GM21360 (cell line): ENCODE measurements around the gene PRAMEF17.
"Not testable (repeated sequence)": the region's sequence is repeated elsewhere in the genome, so short reads cannot be mapped to it uniquely, and the experiment has no call there.

Source experiments
- ATAC-seq: cut with Tn5 transposase; IDR thresholded peaks from one replicate; pipeline ENCODE4 v1.9.1; 2021; ENCODE audit warnings: mild to moderate bottlenecking, moderate library complexity; ENCODE audit not compliant: unreplicated experiment

PRAMEF17 gene, protein sequence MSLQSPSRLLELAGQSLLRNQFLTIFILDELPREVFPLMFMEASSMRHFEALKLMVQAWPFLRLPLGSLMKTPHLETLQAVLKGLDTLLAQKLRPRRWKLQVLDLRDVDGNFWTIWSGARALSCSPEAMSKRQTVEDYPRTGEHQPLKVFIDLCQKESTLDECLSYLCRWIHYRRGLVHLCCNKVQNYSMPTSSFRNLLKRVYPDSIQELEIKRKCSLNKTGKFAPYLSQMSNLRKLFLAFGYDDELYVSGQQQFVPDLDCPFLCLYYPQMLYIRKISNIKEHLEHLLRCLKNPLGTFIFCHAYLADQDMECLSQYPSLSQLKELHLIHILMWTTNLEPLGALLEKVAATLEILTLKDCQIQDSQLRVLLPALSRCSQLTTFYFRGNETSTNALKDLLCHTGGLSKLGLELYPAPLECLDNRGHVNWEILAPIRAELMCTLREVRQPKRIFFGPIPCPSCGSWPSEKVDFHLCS

DNA sequence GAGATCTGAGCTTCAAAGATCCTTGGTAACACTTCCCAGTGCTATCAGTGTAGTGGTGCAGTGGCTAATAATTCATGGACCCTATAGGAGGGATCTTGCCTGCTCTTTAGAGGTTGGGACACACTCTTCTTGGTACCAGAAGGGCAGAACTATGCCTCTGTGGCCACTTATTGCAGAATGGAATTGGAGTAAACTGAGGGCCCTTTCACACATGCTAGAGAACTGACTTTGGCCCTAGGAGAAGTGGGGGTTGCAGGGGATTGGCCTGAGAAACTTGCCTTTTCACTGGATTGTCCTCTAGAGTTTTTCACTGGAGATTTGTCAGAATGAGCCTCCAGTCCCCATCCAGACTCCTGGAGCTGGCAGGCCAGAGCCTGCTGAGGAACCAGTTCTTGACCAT lies at the start of gene PRAMEF17:
Gene PRAMEF17, plus strand, starts transcription at position 301 of the 400 bp plus-strand sequence. Its CDS starts 26 bp downstream, at position 327.
- ATAC-seq = not testable (repeated sequence)

DNA sequence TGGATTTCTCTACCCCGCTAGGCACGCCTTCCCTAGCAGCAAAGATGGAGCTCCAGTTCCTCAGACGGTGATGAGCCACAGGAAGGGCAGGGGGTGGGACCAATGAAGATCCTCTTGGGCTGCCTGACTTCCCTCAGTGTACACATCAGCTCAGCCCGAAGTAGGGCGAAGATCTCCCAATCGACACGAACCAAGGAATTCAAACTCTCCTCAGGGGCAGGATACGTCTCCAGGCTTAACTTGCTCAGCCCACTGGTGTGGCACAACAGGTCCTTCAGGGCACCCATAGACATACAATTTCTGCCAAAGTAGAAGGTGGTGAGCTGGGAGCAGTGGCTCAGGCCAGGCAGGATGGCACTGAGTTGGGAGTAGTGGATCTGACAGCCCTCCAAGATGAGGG lies 46.9 kb upstream of the PRAMEF17 start:
- not testable (repeated sequence) for ATAC-seq

- not testable (repeated sequence) for ATAC-seq
These were observed 42.4 kb upstream of the PRAMEF17 start, which contains the start of gene PRAMEF14 for GRCh38 chr1:13347034-13347433. Gene PRAMEF14, minus strand, starts transcription at chr1:13347134. Its CDS starts 1,820 bp downstream, at chr1:13345314.

GRCh38 chr1:13353476-13353875 lies 36.0 kb upstream of the PRAMEF17 start:
- ATAC-seq = not testable (repeated sequence)

GRCh38 chr1:13354475-13354874 lies 35.0 kb upstream of the PRAMEF17 start:
- ATAC-seq = not testable (repeated sequence)

DNA sequence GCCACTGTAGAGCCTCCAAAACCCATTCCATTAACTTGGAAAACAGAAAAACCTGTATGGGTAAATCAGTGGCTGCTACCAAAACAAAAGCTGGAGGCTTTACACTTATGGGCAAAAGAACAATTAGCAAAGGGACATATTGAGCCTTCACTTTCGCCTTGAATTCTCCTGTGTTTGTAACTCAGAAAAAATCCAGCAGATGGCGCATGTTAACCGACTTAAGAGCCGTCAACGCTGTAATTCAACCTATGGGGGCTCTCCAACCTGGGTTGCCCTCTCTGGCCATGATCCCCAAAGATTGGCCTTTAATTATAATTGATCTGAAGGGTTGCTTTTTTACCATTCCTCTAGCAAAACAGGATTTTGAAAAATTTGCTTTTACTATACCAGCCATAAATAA lies 32.7 kb upstream of the PRAMEF17 start:
- not testable (repeated sequence) for ATAC-seq

DNA sequence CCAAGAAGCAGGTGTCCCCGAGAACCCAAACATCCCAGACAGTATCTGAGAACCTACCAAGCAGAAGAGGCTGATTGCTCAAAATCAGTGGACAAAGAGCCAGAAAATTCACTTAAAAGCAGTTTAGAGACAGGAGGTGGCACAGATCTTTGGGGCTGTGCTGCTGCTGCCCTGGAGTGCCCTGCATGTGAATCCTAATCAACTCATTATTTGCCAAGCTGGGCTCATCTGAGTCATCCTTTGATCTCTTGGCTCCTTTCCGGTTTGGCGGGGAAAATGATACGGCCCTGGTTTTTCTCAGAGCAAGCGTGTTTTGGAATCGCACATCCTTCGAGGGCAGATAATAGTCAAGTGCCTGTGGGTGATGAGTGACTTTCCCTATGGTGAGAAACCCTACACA lies 27.1 kb upstream of the PRAMEF17 start:
- not testable (repeated sequence) for ATAC-seq

DNA sequence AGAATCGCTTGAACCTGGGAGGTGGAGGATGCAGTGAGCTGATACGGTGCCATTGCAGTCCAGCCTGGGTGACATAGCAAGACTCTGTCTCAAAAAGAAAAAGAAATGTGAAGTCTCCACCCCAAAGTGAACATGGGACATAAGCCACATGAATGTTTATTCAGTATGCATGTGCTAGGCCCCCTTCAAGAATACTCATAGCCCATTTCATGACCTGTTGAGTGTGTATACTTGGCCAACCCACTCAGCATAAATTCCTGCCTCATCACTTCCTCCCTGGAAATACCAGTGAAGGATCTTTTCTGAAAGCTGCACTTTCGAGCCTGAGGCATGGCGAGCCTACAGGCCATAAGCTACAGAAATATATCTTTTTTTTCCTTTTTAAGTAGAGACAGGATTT lies 24.5 kb upstream of the PRAMEF17 start:
- not testable (repeated sequence) for ATAC-seq

DNA sequence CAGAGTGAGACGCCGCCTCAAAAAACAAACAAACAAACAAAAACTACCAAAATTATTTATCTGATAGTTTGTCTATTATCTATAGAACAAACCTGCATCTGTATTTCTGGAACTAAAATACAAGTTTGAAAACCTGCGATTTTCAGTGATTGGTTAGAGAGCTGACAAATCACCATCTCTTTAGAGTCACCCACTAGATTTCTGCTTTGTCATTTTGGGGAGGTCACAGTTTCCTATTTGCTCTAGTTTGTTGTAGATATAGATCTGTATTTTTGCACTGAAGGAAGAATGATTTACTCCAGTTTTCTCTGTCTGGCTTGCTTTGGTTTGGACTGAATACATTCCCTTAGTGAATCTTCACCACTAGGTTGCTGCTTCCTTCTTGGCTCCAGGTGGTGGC lies 22.9 kb upstream of the PRAMEF17 start:
- ATAC-seq = not testable (repeated sequence)

DNA sequence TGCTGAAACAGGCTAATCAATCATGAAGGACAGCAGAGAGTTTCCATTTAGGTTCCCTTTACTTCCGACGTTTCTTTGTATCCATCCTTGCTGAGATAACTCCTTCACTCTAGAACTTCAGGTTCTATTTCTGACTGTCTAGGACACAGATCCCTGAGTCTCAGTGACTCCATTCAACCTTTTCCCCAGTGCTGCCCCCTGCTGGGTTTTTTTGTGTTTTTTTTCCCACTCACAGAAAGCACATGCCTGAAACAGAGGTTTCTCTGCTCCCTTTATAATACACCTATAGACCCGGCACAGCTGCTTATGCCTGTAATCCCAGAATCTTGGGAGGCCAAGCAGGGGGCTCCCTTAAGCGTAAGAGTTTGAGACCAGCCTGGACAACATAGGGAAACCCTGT lies 20.9 kb upstream of the PRAMEF17 start:
- ATAC-seq = not testable (repeated sequence)

- ATAC-seq = not testable (repeated sequence)
These were observed 10.4 kb upstream of the PRAMEF17 start for GRCh38 chr1:13378983-13379382.

GRCh38 chr1:13380380-13380779 lies 9.1 kb upstream of the PRAMEF17 start:
- not testable (repeated sequence) for ATAC-seq

GRCh38 chr1:13393004-13393403 lies 3.6 kb downstream of the PRAMEF17 start:
- not testable (repeated sequence) for ATAC-seq

DNA sequence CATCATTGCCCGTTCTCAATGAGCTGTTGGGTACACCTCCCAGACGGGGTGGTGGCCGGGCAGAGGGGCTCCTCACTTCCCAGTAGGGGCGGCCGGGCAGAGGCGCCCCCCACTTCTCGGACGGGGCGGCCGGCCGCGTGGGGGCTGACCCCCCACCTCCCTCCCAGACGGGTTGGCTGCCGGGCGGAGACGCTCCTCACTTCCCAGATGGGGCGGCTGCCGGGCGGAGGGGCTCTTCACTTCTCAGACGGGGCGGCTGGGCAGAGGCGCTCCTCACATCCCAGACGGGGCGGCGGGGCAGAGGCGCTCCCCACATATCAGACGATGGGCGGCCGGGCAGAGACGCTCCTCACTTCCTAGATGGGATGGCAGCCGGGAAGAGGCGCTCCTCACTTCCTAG lies 5.3 kb downstream of the PRAMEF17 start:
- not testable (repeated sequence) for ATAC-seq

GRCh38 chr1:13395311-13395710 lies 5.9 kb downstream of the PRAMEF17 start:
- ATAC-seq = not testable (repeated sequence)

- no peak for ATAC-seq
These were observed 18.4 kb downstream of the PRAMEF17 start for GRCh38 chr1:13407811-13408210.

DNA sequence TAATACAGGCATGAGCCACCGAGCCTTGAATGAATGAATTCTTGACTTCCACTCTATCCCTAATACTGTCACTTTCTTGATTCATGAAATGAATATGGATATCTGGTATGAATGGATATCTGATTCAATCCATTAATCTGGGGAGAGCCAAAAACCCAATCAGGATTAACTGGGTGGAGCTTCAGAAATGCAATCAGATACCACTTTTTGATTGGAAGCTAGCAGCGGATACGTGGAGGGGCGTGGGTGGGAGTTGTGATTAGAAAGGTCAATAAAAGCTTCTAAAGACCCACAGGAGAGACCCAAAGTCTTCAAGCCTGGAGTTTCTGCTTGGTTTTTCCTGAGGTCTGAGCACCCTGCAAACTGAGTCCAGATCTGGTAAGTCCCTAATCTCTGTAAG lies 20.7 kb downstream of the PRAMEF17 start, which contains the start of gene PRAMEF20:
Gene PRAMEF20, plus strand, starts transcription at position 301 of the 400 bp plus-strand sequence. CDS start 5,905 bp downstream, outside the sequence.
- not testable (repeated sequence) for ATAC-seq

DNA sequence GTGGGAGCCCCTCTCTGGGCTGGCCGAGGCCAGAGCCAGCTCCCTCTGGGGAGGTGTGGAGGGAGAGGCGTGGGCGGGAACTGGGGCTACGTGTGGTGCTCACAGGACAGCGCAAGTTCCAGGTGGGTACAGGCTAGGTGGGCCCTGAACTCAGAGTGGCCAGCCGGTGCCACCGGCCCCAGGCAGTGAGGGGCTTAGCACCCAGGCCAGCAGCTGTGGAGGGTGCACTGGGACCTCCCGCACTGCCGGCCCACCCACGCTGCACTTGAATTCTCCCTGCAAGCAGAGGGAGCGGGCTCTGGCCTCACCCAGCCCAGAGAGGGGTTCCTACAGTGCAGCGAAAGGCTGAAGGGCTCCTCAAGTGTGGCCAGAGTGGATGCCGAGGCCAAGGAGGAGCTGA lies 41.1 kb downstream of the PRAMEF17 start:
- no peak for ATAC-seq

GRCh38 chr1:13432251-13432650 lies 42.8 kb downstream of the PRAMEF17 start:
- ATAC-seq = no peak

GRCh38 chr1:13433694-13434358 lies 44.4 kb downstream of the PRAMEF17 start:
- ATAC-seq = not testable (repeated sequence)

DNA sequence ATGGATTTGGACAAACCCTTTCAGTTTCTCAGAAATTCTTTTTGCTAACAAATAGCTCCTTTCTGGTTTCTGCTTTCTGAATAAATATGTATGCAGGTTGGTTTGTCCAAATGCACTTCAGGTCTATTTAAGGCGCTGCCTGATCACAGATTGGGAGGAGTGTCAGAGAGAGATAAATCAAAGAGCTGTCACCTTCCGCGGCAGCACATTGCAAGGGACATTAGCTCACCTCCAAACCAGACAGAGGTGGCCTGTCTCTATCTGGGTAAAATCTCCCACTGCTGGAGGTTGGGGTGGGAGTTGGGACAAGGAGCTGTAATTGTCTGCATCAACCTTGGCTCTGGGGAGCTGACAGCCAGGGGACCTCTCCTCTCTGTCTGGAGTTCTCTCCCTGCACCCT lies 46.0 kb downstream of the PRAMEF17 start:
- ATAC-seq = no peak
